Brain microvascular endothelial cell (primary cell): ENCODE measurements around the gene HOXA11.

Source experiments
- DNase-seq: peaks from one replicate; pipeline ENCODE4 v3.0.0-alpha.2; 2020
- H3K27ac ChIP-seq: fragments of 250-450 bp; sonication (Bioruptor Pico); 2 replicates; pipeline ENCODE4 v1.5.1; 2020; ENCODE audit warnings: mild to moderate bottlenecking, moderate library complexity
- H3K27me3 ChIP-seq: fragments of 250-450 bp; sonication (Bioruptor Pico); replicated peaks from 2 replicates; pipeline ENCODE4 v1.5.1; 2020; ENCODE audit warnings: mild to moderate bottlenecking
- H3K36me3 ChIP-seq: fragments of 250-450 bp; sonication (Bioruptor Pico); replicated peaks from 2 replicates; pipeline ENCODE4 v1.5.1; 2020; ENCODE audit warnings: mild to moderate bottlenecking
- H3K4me3 ChIP-seq: 2 replicates; pipeline ENCODE4 v1.5.1; 2011; ENCODE audit warnings: low read depth, mild to moderate bottlenecking, control low read depth, low read length, moderate library complexity
- in situ Hi-C: cut with HindIII; loops from 2 replicates; pipeline ENCODE4 v1.10.0; 2017; ENCODE audit warnings: low sequenced_read_pairs, low pct_ligation_motif_present
- TF ChIP-seq, protein P1 (sequence below): IDR thresholded peaks from 2 replicates; pipeline ENCODE4 v1.5.1; 2011; ENCODE audit warnings: low read depth, mild to moderate bottlenecking, moderate library complexity, low read length, control low read depth, inconsistent platforms; ENCODE audit errors: missing control alignments

The HOXA11 gene

DNA sequence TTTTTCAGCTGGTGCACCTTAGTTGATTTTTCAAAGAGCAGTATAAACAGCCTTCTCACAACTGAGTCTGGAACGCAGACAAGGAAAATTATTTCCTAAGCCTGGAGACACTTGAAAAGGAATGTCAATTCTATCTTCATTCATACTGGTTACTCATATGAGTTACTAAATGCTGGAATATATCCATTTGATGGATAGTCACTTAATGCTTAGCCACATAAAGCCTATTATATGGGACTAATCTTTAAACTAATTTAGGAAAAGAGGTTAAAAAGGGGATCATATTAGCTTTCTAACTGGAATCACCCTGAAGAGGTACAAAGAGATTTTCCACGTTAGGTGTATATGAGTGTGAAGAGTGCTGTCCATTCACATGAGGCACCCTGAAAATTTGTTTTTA, 52.8 kb downstream of the HOXA11 start:
- TF ChIP-seq, protein P1, sequence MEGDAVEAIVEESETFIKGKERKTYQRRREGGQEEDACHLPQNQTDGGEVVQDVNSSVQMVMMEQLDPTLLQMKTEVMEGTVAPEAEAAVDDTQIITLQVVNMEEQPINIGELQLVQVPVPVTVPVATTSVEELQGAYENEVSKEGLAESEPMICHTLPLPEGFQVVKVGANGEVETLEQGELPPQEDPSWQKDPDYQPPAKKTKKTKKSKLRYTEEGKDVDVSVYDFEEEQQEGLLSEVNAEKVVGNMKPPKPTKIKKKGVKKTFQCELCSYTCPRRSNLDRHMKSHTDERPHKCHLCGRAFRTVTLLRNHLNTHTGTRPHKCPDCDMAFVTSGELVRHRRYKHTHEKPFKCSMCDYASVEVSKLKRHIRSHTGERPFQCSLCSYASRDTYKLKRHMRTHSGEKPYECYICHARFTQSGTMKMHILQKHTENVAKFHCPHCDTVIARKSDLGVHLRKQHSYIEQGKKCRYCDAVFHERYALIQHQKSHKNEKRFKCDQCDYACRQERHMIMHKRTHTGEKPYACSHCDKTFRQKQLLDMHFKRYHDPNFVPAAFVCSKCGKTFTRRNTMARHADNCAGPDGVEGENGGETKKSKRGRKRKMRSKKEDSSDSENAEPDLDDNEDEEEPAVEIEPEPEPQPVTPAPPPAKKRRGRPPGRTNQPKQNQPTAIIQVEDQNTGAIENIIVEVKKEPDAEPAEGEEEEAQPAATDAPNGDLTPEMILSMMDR = no peak
- Histone ChIP-seq H3K36me3 (no peaks in the 10 kb centered on the region), H3K27ac (no peak overlapping the region), H3K27me3 (peaks cover 99% of the 10 kb centered on the region), H3K4me3 (no peak overlapping the region)
- no peak for DNase-seq
- in situ Hi-C loops = no loop called here

DNA sequence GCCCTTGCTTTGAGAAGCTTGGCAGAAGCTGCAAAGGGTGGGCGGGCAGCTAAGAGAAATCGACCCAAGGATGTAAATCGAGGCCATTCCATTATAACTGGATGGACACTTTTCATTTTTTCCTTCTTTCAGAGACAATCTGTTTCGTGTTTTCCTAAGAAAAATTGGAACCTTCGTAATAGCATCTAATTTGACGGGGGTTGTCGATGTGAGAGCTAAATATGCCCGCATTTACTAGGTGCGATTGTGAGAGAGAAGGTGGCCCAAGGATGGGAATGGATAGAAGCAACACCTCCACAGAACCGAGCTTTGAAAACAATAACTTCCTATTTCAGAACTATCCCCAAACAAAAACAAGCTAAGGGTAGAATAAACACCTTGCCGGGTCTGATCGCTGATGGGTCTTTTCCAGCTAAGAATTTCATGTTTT, 53.6 kb downstream of the HOXA11 start:
- H3K4me3 ChIP-seq = no peak overlapping the region
- in situ Hi-C loops = no loop called here

More for the DNA sequence above, 53.6 kb downstream of the HOXA11 start:
- DNase-seq = no peak
- peaks cover 95% of the 10 kb centered on the region for H3K27me3 ChIP-seq
- H3K27ac ChIP-seq = no peak overlapping the region
- no peaks in the 10 kb centered on the region for H3K36me3 ChIP-seq
- TF ChIP-seq, protein P1 = no peak
